ENCODE results near the gene NMNAT3. TPM values are rescaled to one million over a fixed set of nuclear protein-coding genes. Genes with fewer than 3 reads are reported as not detected.

The NMNAT3 gene
- total and polyA plus RNA-seq, 2 donors from 2014 or later = 6.4 to 13.8 TPM

- Histone ChIP-seq H3K36me3 (ENCODE audit: control insufficient read depth in 2 of 3, insufficient read depth in 3 of 3, low read length in 3 of 3) (no peaks in the 10 kb centered on the region), H3K9ac (ENCODE audit: low read length in 3 of 3) (no peak overlapping the region), H3K4me3 (ENCODE audit: low read length in 3 of 3) (no peak overlapping the region), H3K4me1 (ENCODE audit: control insufficient read depth in 2 of 3, insufficient read depth in 2 of 3, low read depth in 1 of 3, low read length in 3 of 3) (no peaks in the 10 kb centered on the region), H3K9me3 (ENCODE audit: control insufficient read depth in 2 of 3, insufficient read depth in 1 of 3, low read length in 3 of 3) (no peaks in the 10 kb centered on the region), H3K27ac (ENCODE audit: low read depth in 2 of 2, low read length in 2 of 2) (no peak overlapping the region), H3K27me3 (ENCODE audit: control insufficient read depth, insufficient read depth, low read length) (no peaks in the 10 kb centered on the region)
- no peak for TF ChIP-seq CTCF (IDR thresholded peaks at IDR 0.05; ENCODE audit: borderline replicate concordance, extremely low read depth, insufficient read depth)
- DNase-seq = no peak
- intact Hi-C loops (cut with DNase I) = no loop called here
- FAIRE-seq = no peak
Measured at GRCh38 chr3:139652561-139652960, 25.2 kb downstream of the NMNAT3 start.

DNA sequence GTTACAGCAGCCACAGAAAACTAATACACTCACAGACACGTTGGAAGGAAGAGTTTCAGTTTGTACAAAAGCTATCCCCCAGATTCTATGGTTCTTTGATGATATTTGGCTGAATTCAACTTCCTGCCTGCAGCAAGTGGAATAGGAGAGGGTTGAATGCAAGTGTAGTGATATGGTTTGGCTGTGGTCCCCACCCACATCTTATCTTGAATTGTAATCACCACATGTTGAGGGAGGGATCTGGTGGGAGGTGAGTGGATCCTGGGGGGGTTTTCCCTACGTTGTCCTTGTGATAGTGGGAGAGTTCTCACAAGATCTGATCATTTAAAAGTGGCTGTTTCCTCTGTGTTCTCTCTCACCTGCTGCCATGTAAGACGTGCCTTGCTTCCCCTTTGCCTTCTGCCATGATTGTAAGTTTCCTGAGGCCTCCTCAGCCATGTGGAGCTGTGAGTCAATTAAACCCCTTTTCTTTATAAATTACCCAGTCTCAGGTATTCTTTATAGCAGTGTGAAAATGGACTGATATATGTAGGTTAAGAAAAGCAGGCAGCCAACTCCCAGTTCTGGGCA is 29.8 kb downstream of the NMNAT3 start:
- no peaks in the 10 kb centered on the region for H3K4me1 ChIP-seq (ENCODE audit: control insufficient read depth in 2 of 3, insufficient read depth in 2 of 3, low read depth in 1 of 3, low read length in 3 of 3)
- H3K9ac ChIP-seq (ENCODE audit: low read length in 3 of 3) = no peak overlapping the region
- DNase-seq = no peak
- FAIRE-seq = no peak
- intact Hi-C loops (cut with DNase I) = no loop called here
- H3K36me3 ChIP-seq (ENCODE audit: control insufficient read depth in 2 of 3, insufficient read depth in 3 of 3, low read length in 3 of 3) = no peaks in the 10 kb centered on the region
- no peak overlapping the region for H3K27ac ChIP-seq (ENCODE audit: low read depth in 2 of 2, low read length in 2 of 2)
- no peaks in the 10 kb centered on the region for H3K9me3 ChIP-seq (ENCODE audit: control insufficient read depth in 2 of 3, insufficient read depth in 1 of 3, low read length in 3 of 3)
- no peaks in the 10 kb centered on the region for H3K27me3 ChIP-seq (ENCODE audit: control insufficient read depth, insufficient read depth, low read length)
- H3K4me3 ChIP-seq (ENCODE audit: low read length in 3 of 3) = no peak overlapping the region
- no peak for TF ChIP-seq CTCF (IDR thresholded peaks at IDR 0.05; ENCODE audit: borderline replicate concordance, extremely low read depth, insufficient read depth)

GRCh38 chr3:139646512-139646911 is 31.3 kb downstream of the NMNAT3 start:
- no peaks in the 10 kb centered on the region for H3K4me1 ChIP-seq (ENCODE audit: control insufficient read depth in 2 of 3, insufficient read depth in 2 of 3, low read depth in 1 of 3, low read length in 3 of 3)

More at GRCh38 chr3:139646512-139646911, 31.3 kb downstream of the NMNAT3 start:
- intact Hi-C loops (cut with DNase I) = no loop called here
- Histone ChIP-seq H3K9ac (ENCODE audit: low read length in 3 of 3) (no peak overlapping the region), H3K9me3 (ENCODE audit: control insufficient read depth in 2 of 3, insufficient read depth in 1 of 3, low read length in 3 of 3) (no peaks in the 10 kb centered on the region), H3K4me3 (ENCODE audit: low read length in 3 of 3) (no peak overlapping the region), H3K27ac (ENCODE audit: low read depth in 2 of 2, low read length in 2 of 2) (no peak overlapping the region), H3K36me3 (ENCODE audit: control insufficient read depth in 2 of 3, insufficient read depth in 3 of 3, low read length in 3 of 3) (no peaks in the 10 kb centered on the region), H3K27me3 (ENCODE audit: control insufficient read depth, insufficient read depth, low read length) (no peaks in the 10 kb centered on the region)
- no peak for DNase-seq
- no peak for TF ChIP-seq CTCF (IDR thresholded peaks at IDR 0.05; ENCODE audit: borderline replicate concordance, extremely low read depth, insufficient read depth)
- no peak for FAIRE-seq

Measured in kidney (tissue), 14 donors.